SK-N-SH (cell line): ENCODE measurements around the gene TSBP1.

Experiments
- CTCF ChIP-seq: fragments of 200-600 bp; sonication (generic); IDR thresholded peaks from 2 replicates; pipeline ENCODE4 v1.6.1; 2017; ENCODE audit warnings: antibody characterized with exemption, mild to moderate bottlenecking, moderate library complexity
- FOXM1 ChIP-seq: IDR thresholded peaks from 2 replicates; pipeline ENCODE4 v1.4.0; 2012; ENCODE audit warnings: low read depth, mild to moderate bottlenecking
- JUND ChIP-seq: IDR thresholded peaks from 2 replicates; pipeline ENCODE4 v1.4.0; 2012
- MAX ChIP-seq: IDR thresholded peaks from 2 replicates; pipeline ENCODE4 v1.4.0; 2012; ENCODE audit warnings: low read depth
- NFIC ChIP-seq: IDR thresholded peaks from 2 replicates; pipeline ENCODE4 v1.4.0; 2012; ENCODE audit warnings: borderline replicate concordance
- USF1 ChIP-seq: IDR thresholded peaks from 2 replicates; pipeline ENCODE4 v1.4.0; 2012; ENCODE audit warnings: low read depth, borderline replicate concordance
- YY1 ChIP-seq: IDR thresholded peaks from 2 replicates; pipeline ENCODE4 v1.4.0; 2012; ENCODE audit warnings: low read depth, mild to moderate bottlenecking
- TF ChIP-seq, protein P1 (sequence below): IDR thresholded peaks from 2 replicates; pipeline ENCODE4 v1.6.1; 2012; ENCODE audit warnings: mild to moderate bottlenecking, low read depth, low read length, moderate library complexity
- TF ChIP-seq, protein P2 (sequence below): IDR thresholded peaks from 2 replicates; pipeline ENCODE4; 2012

DNA sequence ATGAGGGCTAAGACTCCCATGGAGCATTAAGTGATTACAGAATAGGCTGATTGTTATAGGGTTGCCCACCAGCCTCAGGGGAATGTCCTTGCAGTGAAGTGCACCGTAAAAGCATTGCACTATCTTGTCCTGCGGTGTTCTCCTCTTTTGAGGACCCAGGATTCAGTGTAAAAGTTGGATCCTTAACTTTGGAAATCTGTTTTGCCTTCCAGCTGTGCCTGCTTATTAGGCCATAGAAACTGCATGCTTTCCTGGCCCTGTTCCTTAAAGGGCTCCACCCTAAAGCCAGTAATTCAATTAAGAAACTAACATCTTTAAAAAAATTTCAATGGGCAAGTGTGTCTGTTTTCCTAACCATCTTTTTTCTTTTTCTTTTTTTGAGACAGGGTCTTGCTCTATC lies 122.4 kb downstream of the TSBP1 start:
- TF ChIP-seq CTCF, result no peak
- TF ChIP-seq NFIC, result no peak
- TF ChIP-seq JUND, result no peak
- no peak for TF ChIP-seq USF1
- no peak for TF ChIP-seq MAX
- TF ChIP-seq FOXM1, result no peak
- TF ChIP-seq, protein P1, sequence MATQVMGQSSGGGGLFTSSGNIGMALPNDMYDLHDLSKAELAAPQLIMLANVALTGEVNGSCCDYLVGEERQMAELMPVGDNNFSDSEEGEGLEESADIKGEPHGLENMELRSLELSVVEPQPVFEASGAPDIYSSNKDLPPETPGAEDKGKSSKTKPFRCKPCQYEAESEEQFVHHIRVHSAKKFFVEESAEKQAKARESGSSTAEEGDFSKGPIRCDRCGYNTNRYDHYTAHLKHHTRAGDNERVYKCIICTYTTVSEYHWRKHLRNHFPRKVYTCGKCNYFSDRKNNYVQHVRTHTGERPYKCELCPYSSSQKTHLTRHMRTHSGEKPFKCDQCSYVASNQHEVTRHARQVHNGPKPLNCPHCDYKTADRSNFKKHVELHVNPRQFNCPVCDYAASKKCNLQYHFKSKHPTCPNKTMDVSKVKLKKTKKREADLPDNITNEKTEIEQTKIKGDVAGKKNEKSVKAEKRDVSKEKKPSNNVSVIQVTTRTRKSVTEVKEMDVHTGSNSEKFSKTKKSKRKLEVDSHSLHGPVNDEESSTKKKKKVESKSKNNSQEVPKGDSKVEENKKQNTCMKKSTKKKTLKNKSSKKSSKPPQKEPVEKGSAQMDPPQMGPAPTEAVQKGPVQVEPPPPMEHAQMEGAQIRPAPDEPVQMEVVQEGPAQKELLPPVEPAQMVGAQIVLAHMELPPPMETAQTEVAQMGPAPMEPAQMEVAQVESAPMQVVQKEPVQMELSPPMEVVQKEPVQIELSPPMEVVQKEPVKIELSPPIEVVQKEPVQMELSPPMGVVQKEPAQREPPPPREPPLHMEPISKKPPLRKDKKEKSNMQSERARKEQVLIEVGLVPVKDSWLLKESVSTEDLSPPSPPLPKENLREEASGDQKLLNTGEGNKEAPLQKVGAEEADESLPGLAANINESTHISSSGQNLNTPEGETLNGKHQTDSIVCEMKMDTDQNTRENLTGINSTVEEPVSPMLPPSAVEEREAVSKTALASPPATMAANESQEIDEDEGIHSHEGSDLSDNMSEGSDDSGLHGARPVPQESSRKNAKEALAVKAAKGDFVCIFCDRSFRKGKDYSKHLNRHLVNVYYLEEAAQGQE, result no peak
- TF ChIP-seq, protein P2, sequence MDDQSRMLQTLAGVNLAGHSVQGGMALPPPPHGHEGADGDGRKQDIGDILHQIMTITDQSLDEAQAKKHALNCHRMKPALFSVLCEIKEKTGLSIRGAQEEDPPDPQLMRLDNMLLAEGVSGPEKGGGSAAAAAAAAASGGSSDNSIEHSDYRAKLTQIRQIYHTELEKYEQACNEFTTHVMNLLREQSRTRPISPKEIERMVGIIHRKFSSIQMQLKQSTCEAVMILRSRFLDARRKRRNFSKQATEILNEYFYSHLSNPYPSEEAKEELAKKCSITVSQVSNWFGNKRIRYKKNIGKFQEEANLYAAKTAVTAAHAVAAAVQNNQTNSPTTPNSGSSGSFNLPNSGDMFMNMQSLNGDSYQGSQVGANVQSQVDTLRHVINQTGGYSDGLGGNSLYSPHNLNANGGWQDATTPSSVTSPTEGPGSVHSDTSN, result no peak
- TF ChIP-seq YY1, result no peak
